Measurements from ENCODE around the gene TLR5.

The TLR5 gene

GRCh38 chr1:223079498-223079897 lies 63.5 kb downstream of the TLR5 start:
- TF ChIP-seq TOX (CRISPR knock-in tag; IDR thresholded peaks at IDR 0.05; ENCODE audit: borderline replicate concordance) (no peak), BACH2 (CRISPR knock-in tag; IDR thresholded peaks at IDR 0.05; ENCODE audit: borderline replicate concordance) (no peak), ZFP30 (CRISPR knock-in tag; IDR thresholded peaks at IDR 0.05) (no peak), CSRNP3 (CRISPR knock-in tag; IDR thresholded peaks at IDR 0.05) (no peak), TCF4 (CRISPR knock-in tag; IDR thresholded peaks at IDR 0.05; ENCODE audit: borderline replicate concordance) (no peak), ZC3H10 (CRISPR knock-in tag; IDR thresholded peaks at IDR 0.05) (no peak), ZNF565 (CRISPR knock-in tag; conservative IDR thresholded peaks at IDR 0.05; ENCODE audit: low read depth) (no peak), SNAI2 (CRISPR knock-in tag; IDR thresholded peaks at IDR 0.05) (no peak), ZNF8 (CRISPR knock-in tag; IDR thresholded peaks at IDR 0.05) (no peak), ZNF70 (CRISPR knock-in tag; IDR thresholded peaks at IDR 0.05) (no peak), ARNTL (CRISPR knock-in tag; IDR thresholded peaks at IDR 0.05; ENCODE audit: borderline replicate concordance, low read depth) (no peak), PPARA (CRISPR knock-in tag; IDR thresholded peaks at IDR 0.05; ENCODE audit: borderline replicate concordance) (no peak), RARB (CRISPR knock-in tag; IDR thresholded peaks at IDR 0.05) (no peak), ISL1 (CRISPR knock-in tag; IDR thresholded peaks at IDR 0.05) (no peak), ESRRG (CRISPR knock-in tag; IDR thresholded peaks at IDR 0.05) (no peak), GLIS3 (CRISPR knock-in tag; IDR thresholded peaks at IDR 0.05) (no peak)
- TF ChIP-seq, protein P1, sequence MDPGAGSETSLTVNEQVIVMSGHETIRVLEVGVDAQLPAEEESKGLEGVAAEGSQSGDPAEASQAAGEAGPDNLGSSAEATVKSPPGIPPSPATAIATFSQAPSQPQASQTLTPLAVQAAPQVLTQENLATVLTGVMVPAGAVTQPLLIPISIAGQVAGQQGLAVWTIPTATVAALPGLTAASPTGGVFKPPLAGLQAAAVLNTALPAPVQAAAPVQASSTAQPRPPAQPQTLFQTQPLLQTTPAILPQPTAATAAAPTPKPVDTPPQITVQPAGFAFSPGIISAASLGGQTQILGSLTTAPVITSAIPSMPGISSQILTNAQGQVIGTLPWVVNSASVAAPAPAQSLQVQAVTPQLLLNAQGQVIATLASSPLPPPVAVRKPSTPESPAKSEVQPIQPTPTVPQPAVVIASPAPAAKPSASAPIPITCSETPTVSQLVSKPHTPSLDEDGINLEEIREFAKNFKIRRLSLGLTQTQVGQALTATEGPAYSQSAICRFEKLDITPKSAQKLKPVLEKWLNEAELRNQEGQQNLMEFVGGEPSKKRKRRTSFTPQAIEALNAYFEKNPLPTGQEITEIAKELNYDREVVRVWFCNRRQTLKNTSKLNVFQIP (CRISPR knock-in tag; IDR thresholded peaks at IDR 0.05; ENCODE audit: borderline replicate concordance, low read depth) = no peak
- TF ChIP-seq, protein P2, sequence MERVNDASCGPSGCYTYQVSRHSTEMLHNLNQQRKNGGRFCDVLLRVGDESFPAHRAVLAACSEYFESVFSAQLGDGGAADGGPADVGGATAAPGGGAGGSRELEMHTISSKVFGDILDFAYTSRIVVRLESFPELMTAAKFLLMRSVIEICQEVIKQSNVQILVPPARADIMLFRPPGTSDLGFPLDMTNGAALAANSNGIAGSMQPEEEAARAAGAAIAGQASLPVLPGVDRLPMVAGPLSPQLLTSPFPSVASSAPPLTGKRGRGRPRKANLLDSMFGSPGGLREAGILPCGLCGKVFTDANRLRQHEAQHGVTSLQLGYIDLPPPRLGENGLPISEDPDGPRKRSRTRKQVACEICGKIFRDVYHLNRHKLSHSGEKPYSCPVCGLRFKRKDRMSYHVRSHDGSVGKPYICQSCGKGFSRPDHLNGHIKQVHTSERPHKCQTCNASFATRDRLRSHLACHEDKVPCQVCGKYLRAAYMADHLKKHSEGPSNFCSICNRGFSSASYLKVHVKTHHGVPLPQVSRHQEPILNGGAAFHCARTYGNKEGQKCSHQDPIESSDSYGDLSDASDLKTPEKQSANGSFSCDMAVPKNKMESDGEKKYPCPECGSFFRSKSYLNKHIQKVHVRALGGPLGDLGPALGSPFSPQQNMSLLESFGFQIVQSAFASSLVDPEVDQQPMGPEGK (CRISPR knock-in tag; IDR thresholded peaks at IDR 0.05; ENCODE audit: borderline replicate concordance) = no peak
- TF ChIP-seq, protein P3, sequence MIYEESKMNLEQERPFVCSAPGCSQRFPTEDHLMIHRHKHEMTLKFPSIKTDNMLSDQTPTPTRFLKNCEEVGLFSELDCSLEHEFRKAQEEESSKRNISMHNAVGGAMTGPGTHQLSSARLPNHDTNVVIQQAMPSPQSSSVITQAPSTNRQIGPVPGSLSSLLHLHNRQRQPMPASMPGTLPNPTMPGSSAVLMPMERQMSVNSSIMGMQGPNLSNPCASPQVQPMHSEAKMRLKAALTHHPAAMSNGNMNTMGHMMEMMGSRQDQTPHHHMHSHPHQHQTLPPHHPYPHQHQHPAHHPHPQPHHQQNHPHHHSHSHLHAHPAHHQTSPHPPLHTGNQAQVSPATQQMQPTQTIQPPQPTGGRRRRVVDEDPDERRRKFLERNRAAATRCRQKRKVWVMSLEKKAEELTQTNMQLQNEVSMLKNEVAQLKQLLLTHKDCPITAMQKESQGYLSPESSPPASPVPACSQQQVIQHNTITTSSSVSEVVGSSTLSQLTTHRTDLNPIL (CRISPR knock-in tag; IDR thresholded peaks at IDR 0.05; ENCODE audit: low read depth) = no peak
- ATAC-seq = no peak

- no peak for ATAC-seq
- no peak for TF ChIP-seq SNAI2 (CRISPR knock-in tag; IDR thresholded peaks at IDR 0.05)
- no peak for TF ChIP-seq ZFP3 (CRISPR knock-in tag; IDR thresholded peaks at IDR 0.05)
- TF ChIP-seq ISL1 (CRISPR knock-in tag; IDR thresholded peaks at IDR 0.05) = no peak
These were observed 65.7 kb downstream of the TLR5 start for GRCh38 chr1:223077247-223077833.

DNA sequence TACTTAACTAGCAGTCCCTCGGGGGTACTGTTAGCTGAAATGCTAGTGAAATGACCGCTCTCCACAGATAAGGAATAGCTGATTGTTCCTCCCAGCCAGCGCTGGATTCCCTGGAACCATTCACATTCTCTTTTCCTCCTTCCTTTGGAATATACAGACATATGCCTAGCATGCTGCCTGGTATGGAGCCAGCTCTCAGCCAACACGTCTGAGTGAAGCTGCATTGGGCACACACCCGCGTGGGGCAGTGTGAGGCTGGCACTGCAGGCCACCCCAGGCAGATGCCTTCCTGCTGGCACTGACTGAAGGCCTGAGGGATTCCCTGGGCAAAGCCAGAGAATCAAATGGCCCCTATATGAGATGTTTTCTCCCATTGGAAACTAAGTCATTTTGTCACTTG lies 66.7 kb downstream of the TLR5 start:
- TF ChIP-seq, protein P3 (CRISPR knock-in tag; IDR thresholded peaks at IDR 0.05; ENCODE audit: low read depth) = no peak
- TF ChIP-seq TSHZ2 (CRISPR knock-in tag; IDR thresholded peaks at IDR 0.05) (no peak), ZNF565 (CRISPR knock-in tag; conservative IDR thresholded peaks at IDR 0.05; ENCODE audit: low read depth) (no peak), SNAI2 (CRISPR knock-in tag; IDR thresholded peaks at IDR 0.05) (no peak), CSRNP3 (CRISPR knock-in tag; IDR thresholded peaks at IDR 0.05) (no peak), ARNTL (CRISPR knock-in tag; IDR thresholded peaks at IDR 0.05; ENCODE audit: borderline replicate concordance, low read depth) (no peak), ESRRG (CRISPR knock-in tag; IDR thresholded peaks at IDR 0.05) (no peak), ZFP30 (CRISPR knock-in tag; IDR thresholded peaks at IDR 0.05) (no peak), ZC3H10 (CRISPR knock-in tag; IDR thresholded peaks at IDR 0.05) (no peak), ISL1 (CRISPR knock-in tag; IDR thresholded peaks at IDR 0.05) (no peak), OSR1 (CRISPR knock-in tag; IDR thresholded peaks at IDR 0.05) (no peak), ZNF8 (CRISPR knock-in tag; IDR thresholded peaks at IDR 0.05) (no peak)
- TF ChIP-seq, protein P2 (CRISPR knock-in tag; IDR thresholded peaks at IDR 0.05; ENCODE audit: borderline replicate concordance) = no peak
- no peak for ATAC-seq
